NCI-H2029 treated with DMSO at 0.1 percent for 48 hours (cell line): Measurements from ENCODE around the gene ITGB6.

Source experiments
- DNase-seq: peaks from one replicate; lab custom pipeline; 2025; lab: John Stamatoyannopoulos, UW

Gene ITGB6

GRCh38 chr2:160221391-160222276 lies 21.6 kb upstream of the ITGB6 start:
- DNase-seq: peak; percentile 75

- no peak for DNase-seq
Measured at GRCh38 chr2:160220545-160221009, 20.5 kb upstream of the ITGB6 start.

- no peak for DNase-seq
Measured at GRCh38 chr2:160220026-160220425, 20.0 kb upstream of the ITGB6 start.

- peak; percentile 77 for DNase-seq
Measured at GRCh38 chr2:160214461-160215445, 14.7 kb upstream of the ITGB6 start.

- DNase-seq: no peak
Measured at GRCh38 chr2:160213511-160213910, 13.4 kb upstream of the ITGB6 start.

- DNase-seq: no peak
Measured at GRCh38 chr2:160210599-160211138, 10.6 kb upstream of the ITGB6 start.

- DNase-seq: no peak
Measured at GRCh38 chr2:160209516-160209856, 9.4 kb upstream of the ITGB6 start.

- DNase-seq: no peak
Measured at GRCh38 chr2:160208655-160209515, 8.8 kb upstream of the ITGB6 start.

- DNase-seq: no peak
Measured at GRCh38 chr2:160207804-160208654, 8.0 kb upstream of the ITGB6 start.

- no peak for DNase-seq
Measured at GRCh38 chr2:160207271-160207670, 7.2 kb upstream of the ITGB6 start.

- no peak for DNase-seq
Measured at GRCh38 chr2:160206436-160206835, 6.4 kb upstream of the ITGB6 start.

- DNase-seq: no peak
Measured at GRCh38 chr2:160205505-160205904, 5.4 kb upstream of the ITGB6 start.

GRCh38 chr2:160203422-160203821 lies 3.4 kb upstream of the ITGB6 start:
- DNase-seq: no peak

GRCh38 chr2:160203007-160203406 lies 2.9 kb upstream of the ITGB6 start:
- no peak for DNase-seq

- DNase-seq: no peak
Measured at GRCh38 chr2:160201849-160202539, 1.9 kb upstream of the ITGB6 start.

GRCh38 chr2:160200921-160201320 lies 849 bp upstream of the ITGB6 start:
- DNase-seq: no peak

GRCh38 chr2:160199053-160199452 lies 1.0 kb downstream of the ITGB6 start:
- no peak for DNase-seq

- no peak for DNase-seq
Measured at GRCh38 chr2:160197587-160197986, 2.5 kb downstream of the ITGB6 start.

- DNase-seq: no peak
Measured at GRCh38 chr2:160194946-160195345, 5.1 kb downstream of the ITGB6 start.

- DNase-seq: no peak
Measured at GRCh38 chr2:160194351-160194750, 5.7 kb downstream of the ITGB6 start.
